H1 (cell line): Measurements from ENCODE around the gene SLC2A11. TPM values are rescaled to one million over a fixed set of nuclear protein-coding genes. Genes with fewer than 3 reads are reported as not detected.

ENCODE experiments used
- CHD1 ChIP-seq: IDR thresholded peaks from 2 replicates; pipeline ENCODE4 v1.6.1; 2012; ENCODE audit warnings: low read depth, low read length, improper control_type of control experiment
- CHD7 ChIP-seq: fragments of 300-600 bp; sonication (generic); IDR thresholded peaks from 2 replicates; pipeline ENCODE4 v1.7.1; 2012; ENCODE audit warnings: low read length, moderate library complexity, mild to moderate bottlenecking, inconsistent platforms; ENCODE audit not compliant: insufficient replicate concordance
- FOSL1 ChIP-seq: IDR thresholded peaks from 2 replicates; pipeline ENCODE4 v1.6.1; 2011; ENCODE audit warnings: mild to moderate bottlenecking, low read depth, low read length, moderate library complexity; ENCODE audit not compliant: insufficient read depth
- NANOG ChIP-seq: IDR thresholded peaks from 2 replicates; pipeline ENCODE4 v1.6.1; 2011; ENCODE audit warnings: low read length, low read depth, mild to moderate bottlenecking, inconsistent platforms; ENCODE audit not compliant: insufficient read depth, poor library complexity, severe bottlenecking
- TAF1 ChIP-seq: IDR thresholded peaks from 2 replicates; pipeline ENCODE4 v1.6.1; 2011; ENCODE audit warnings: mild to moderate bottlenecking, low read depth, low read length
- TCF12 ChIP-seq: IDR thresholded peaks from 2 replicates; pipeline ENCODE4 v1.6.1; 2011; ENCODE audit warnings: low read depth, mild to moderate bottlenecking, low read length
- polyA plus RNA-seq, 7 experiments: library from polyadenylated mRNA; depleted of rRNA in 3 of 7; stranded (reverse) in 5 of 7; unstranded in 2 of 7; fragments of >200 nt in 5 of 7; fragments of 200-250 nt in 2 of 7; gene quantifications; 1 replicate in 5 of 7; 2 replicates in 1 of 7; 4 replicates in 1 of 7; pipeline versions ENCODE4 v1.2.1 to v1.2.3, GENCODE V29; 2011 to 2013; ENCODE audit warnings: missing spikeins in 2 of 7, mixed read lengths in 2 of 7
- total RNA-seq: library from RNA; stranded (reverse); fragmentation: NEBNext Ultra II Directional; extraction: Animal tissue kit (Norgen Biotek cat#: 25700); gene quantifications from 2 replicates; pipeline ENCODE4 v1.2.1, GENCODE V29; 2021

SLC2A11 gene
- total and polyA plus RNA-seq, 2 of the 8 experiments (the other 6 are each of a cell fraction or from before 2014, with no cell fraction given), result 10.7 to 12.5 TPM

- TF ChIP-seq CHD7 (no peak), TCF12 (no peak), FOSL1 (no peak), TAF1 (no peak), NANOG (no peak), CHD1 (no peak)
- TF ChIP-seq, all 59 proteins: peak for 0
Observed at GRCh38 chr22:23883658-23884057, 26.0 kb downstream of the SLC2A11 start (continued).
